HepG2 (cell line): ENCODE measurements around the gene KRI1. TPM values are rescaled to one million over a fixed set of nuclear protein-coding genes. Genes with fewer than 3 reads are reported as not detected.

Source experiments
- ATAC-seq: fragments of 200-7000 bp; cut with Tn5 transposase; 3 replicates; pipeline ENCODE4 v1.9.1; 2020; ENCODE audit warnings: mild to moderate bottlenecking, moderate library complexity
- BruUV-seq: library from RNA; stranded (reverse); fragments of 400-500 nt; replicated peaks from 2 replicates; lab custom pipeline; 2021; lab: Mats Ljungman, UMichigan
- CTCF ChIA-PET: fragments of 300-600 bp; formaldehyde crosslinking; extraction: SDS; loops from one replicate; lab custom pipeline; 2021; ENCODE audit warnings: low total read pairs, inconsistent platforms, low intra/inter-chr PET ratio; lab: Yijun Ruan, JAX
- POLR2A ChIA-PET: fragments of 350-600 bp; sonication (Branson Sonifier 250); formaldehyde crosslinking; loops from one replicate; lab custom pipeline; 2020; ENCODE audit warnings: antibody characterized with exemption, inconsistent platforms; lab: Yijun Ruan, JAX
- DNase-seq: peaks from one replicate; pipeline ENCODE4 v3.0.0-alpha.2; 2015; ENCODE audit warnings: low spot score
- FAIRE-seq: peaks from 3 replicates; lab custom pipeline; 2011; peaks lifted over from hg19 to GRCh38; lab: Jason Lieb, UNC
- H2AFZ ChIP-seq: one replicate; pipeline ENCODE4 v1.6.1; 2011; ENCODE audit warnings: low read length, inconsistent platforms
- H3K27ac ChIP-seq: fragments of 300-600 bp; 3 replicates; pipeline ENCODE4 v1.8.0; 2011; ENCODE audit warnings: mixed run types, mild to moderate bottlenecking, mixed read lengths, low read length, inconsistent platforms; ENCODE audit not compliant: insufficient read depth; ENCODE audit errors: extremely low read length
- H3K27me3 ChIP-seq, 2 experiments: fragments of 200-600 bp in 1 of 2; 2 replicates in 1 of 2; 3 replicates in 1 of 2; pipeline versions ENCODE4 v1.6.0 to v1.8.0; 2011; ENCODE audit warnings: low read length in 2 of 2, mild to moderate bottlenecking in 2 of 2, moderate library complexity in 2 of 2, inconsistent platforms in 1 of 2; ENCODE audit not compliant: insufficient read depth in 2 of 2, control insufficient read depth in 1 of 2
- H3K36me3 ChIP-seq, 2 experiments: fragments of 200-600 bp in 1 of 2; replicated peaks in 1 of 2; 2 replicates in 1 of 2; 3 replicates in 1 of 2; pipeline versions ENCODE4 v1.5.1 to v1.8.0; 2011; ENCODE audit warnings: low read length in 2 of 2, inconsistent platforms in 1 of 2; ENCODE audit not compliant: insufficient read depth in 2 of 2, control insufficient read depth in 1 of 2
- H3K4me1 ChIP-seq: 2 replicates; pipeline ENCODE4 v1.5.1; 2012; ENCODE audit warnings: low read length, inconsistent platforms; ENCODE audit not compliant: insufficient read depth
- H3K4me2 ChIP-seq: 2 replicates; pipeline ENCODE4 v1.6.0; 2011; ENCODE audit warnings: low read depth, low read length, inconsistent platforms
- H3K4me3 ChIP-seq, 3 experiments: fragments of 200-600 bp in 1 of 3; sonication (generic), shearing (Covaris generic) in 1 of 3; replicated peaks in 1 of 3; 2 replicates each; pipeline ENCODE4 v1.5.1; 2011 to 2016; ENCODE audit warnings: low read length in 3 of 3, inconsistent platforms in 2 of 3, low read depth in 2 of 3, mild to moderate bottlenecking in 2 of 3, control low read depth in 1 of 3, mixed read lengths in 1 of 3; ENCODE audit not compliant: insufficient read depth in 1 of 3
- H3K79me2 ChIP-seq: one replicate; pipeline ENCODE4 v1.6.1; 2011; ENCODE audit warnings: low read length, inconsistent platforms; ENCODE audit not compliant: insufficient read depth
- H3K9ac ChIP-seq: 2 replicates; pipeline ENCODE4 v1.6.0; 2011; ENCODE audit warnings: mild to moderate bottlenecking, low read depth, low read length, inconsistent platforms; ENCODE audit not compliant: insufficient read depth
- H3K9me3 ChIP-seq: 2 replicates; pipeline ENCODE4 v1.5.1; 2012; ENCODE audit warnings: mild to moderate bottlenecking, low read length
- H4K20me1 ChIP-seq: 2 replicates; pipeline ENCODE4 v1.6.0; 2011; ENCODE audit warnings: inconsistent platforms, mild to moderate bottlenecking, low read length, moderate library complexity; ENCODE audit not compliant: insufficient read depth
- AGO2 ChIP-seq: fragments of 200-400 bp; formaldehyde crosslinking; optimal IDR thresholded peaks from 2 replicates; pipeline ENCODE3; 2017; ENCODE audit warnings: mild to moderate bottlenecking, low read depth, low read length, moderate library complexity
- ARNT2 ChIP-seq: sonication (generic); formaldehyde crosslinking; IDR thresholded peaks from 2 replicates; pipeline ENCODE4 v1.8.0; 2022; ENCODE audit warnings: mild to moderate bottlenecking, low read depth, missing genetic modification reagents, moderate library complexity
- MAFK ChIP-seq, 2 experiments: IDR thresholded peaks in 1 of 2; conservative IDR thresholded peaks in 1 of 2; 2 replicates each; pipeline ENCODE4 v1.6.1; 2011; ENCODE audit warnings: improper control_type of control experiment in 2 of 2, low read length in 2 of 2
- POLR2A ChIP-seq, 2 experiments: IDR thresholded peaks; 2 replicates each; pipeline ENCODE4 v1.6.1; 2011; ENCODE audit warnings: low read depth in 2 of 2, low read length in 2 of 2, mild to moderate bottlenecking in 1 of 2, moderate library complexity in 1 of 2; ENCODE audit not compliant: insufficient read depth in 1 of 2
- RBFOX2 ChIP-seq: fragments of 200-400 bp; formaldehyde crosslinking; IDR thresholded peaks from 2 replicates; pipeline ENCODE4 v1.6.1; 2017; ENCODE audit warnings: low read depth, mild to moderate bottlenecking, low read length
- SOX5 ChIP-seq: IDR thresholded peaks from 2 replicates; pipeline ENCODE4 v1.6.1; 2016; ENCODE audit warnings: borderline replicate concordance
- ZNF235 ChIP-seq: sonication (generic); formaldehyde crosslinking; IDR thresholded peaks from 2 replicates; pipeline ENCODE4 v1.8.1; 2023; ENCODE audit warnings: mild to moderate bottlenecking, missing genetic modification reagents, borderline replicate concordance
- ZNF550 ChIP-seq: sonication (generic); formaldehyde crosslinking; IDR thresholded peaks from 2 replicates; pipeline ENCODE4 v1.4.0; 2020; ENCODE audit warnings: mild to moderate bottlenecking, missing genetic modification reagents, borderline replicate concordance
- ZNF674 ChIP-seq: sonication (generic); formaldehyde crosslinking; IDR thresholded peaks from 2 replicates; pipeline ENCODE4 v1.5.0; 2020; ENCODE audit warnings: low read depth, mild to moderate bottlenecking, missing genetic modification reagents
- ZNF746 ChIP-seq: sonication (generic); formaldehyde crosslinking; IDR thresholded peaks from 2 replicates; pipeline ENCODE4 v1.8.0; 2022; ENCODE audit warnings: mild to moderate bottlenecking, missing genetic modification reagents
- ZNF768 ChIP-seq: sonication (generic); formaldehyde crosslinking; IDR thresholded peaks from 2 replicates; pipeline ENCODE4 v1.4.0; 2020; ENCODE audit warnings: missing genetic modification reagents
- WGBS: methylation state at CpG from one replicate; pipeline ENCODE4 v1.1.6; 2017; ENCODE audit warnings: low lambda C conversion rate; 5-methylcytosine and 5-hydroxymethylcytosine counted together
- in situ Hi-C: cut with HindIII; loops from 2 replicates; pipeline ENCODE4 v1.10.0; 2017; ENCODE audit warnings: low pct_unique_long_range_greater_than_20kb; ENCODE audit not compliant: extremely low pct_ligation_motif_present
- intact Hi-C: fragments of 100-400 bp; cut with micrococcal nuclease; formaldehyde crosslinking; loops from one replicate; pipeline ENCODE4 v1.10.0; 2022; ENCODE audit not compliant: unreplicated experiment
- polyA plus RNA-seq, 8 experiments: library from polyadenylated mRNA; depleted of rRNA in 3 of 8; stranded (reverse) in 7 of 8; unstranded in 1 of 8; fragments of >200 nt; fragmentation: Illumina TruSeq in 4 of 8; extraction: Trizol in 4 of 8; gene quantifications; 2 replicates each; pipeline versions ENCODE4 v1.2.1 to v1.2.3, GENCODE V29; 2011 to 2016; ENCODE audit warnings: low read depth in 4 of 8, missing spikeins in 1 of 8, mixed read lengths in 1 of 8; ENCODE audit not compliant: insufficient read depth in 1 of 8
- total RNA-seq, 5 experiments: library from RNA; depleted of rRNA; stranded (reverse); fragments of >200 nt; fragmentation: Illumina TruSeq; extraction: Trizol; gene quantifications; 2 replicates each; pipeline ENCODE4 v1.2.3, GENCODE V29; 2016; ENCODE audit warnings: low read depth in 1 of 5
- TF ChIP-seq, protein P1 (sequence below): sonication (generic); formaldehyde crosslinking; IDR thresholded peaks from 2 replicates; pipeline ENCODE4 v1.5.0; 2020; ENCODE audit warnings: missing genetic modification reagents
- TF ChIP-seq, protein P2 (sequence below): sonication (generic); formaldehyde crosslinking; IDR thresholded peaks from 2 replicates; pipeline ENCODE4 v1.8.0; 2022; ENCODE audit warnings: mild to moderate bottlenecking, missing genetic modification reagents; ENCODE audit not compliant: insufficient replicate concordance
- TF ChIP-seq, protein P3 (sequence below): sonication (generic); formaldehyde crosslinking; IDR thresholded peaks from 2 replicates; pipeline ENCODE4 v1.5.0; 2020; ENCODE audit warnings: mild to moderate bottlenecking, missing genetic modification reagents
- TF ChIP-seq, protein P4 (sequence below): sonication (generic); formaldehyde crosslinking; IDR thresholded peaks from 2 replicates; pipeline ENCODE4 v1.4.0; 2020; ENCODE audit warnings: mild to moderate bottlenecking, missing genetic modification reagents

The KRI1 gene
- total and polyA plus RNA-seq, 2 of the 13 experiments (the other 11 are each of a cell fraction or from before 2014, with no cell fraction given), result 9.1 to 11.7 TPM

DNA sequence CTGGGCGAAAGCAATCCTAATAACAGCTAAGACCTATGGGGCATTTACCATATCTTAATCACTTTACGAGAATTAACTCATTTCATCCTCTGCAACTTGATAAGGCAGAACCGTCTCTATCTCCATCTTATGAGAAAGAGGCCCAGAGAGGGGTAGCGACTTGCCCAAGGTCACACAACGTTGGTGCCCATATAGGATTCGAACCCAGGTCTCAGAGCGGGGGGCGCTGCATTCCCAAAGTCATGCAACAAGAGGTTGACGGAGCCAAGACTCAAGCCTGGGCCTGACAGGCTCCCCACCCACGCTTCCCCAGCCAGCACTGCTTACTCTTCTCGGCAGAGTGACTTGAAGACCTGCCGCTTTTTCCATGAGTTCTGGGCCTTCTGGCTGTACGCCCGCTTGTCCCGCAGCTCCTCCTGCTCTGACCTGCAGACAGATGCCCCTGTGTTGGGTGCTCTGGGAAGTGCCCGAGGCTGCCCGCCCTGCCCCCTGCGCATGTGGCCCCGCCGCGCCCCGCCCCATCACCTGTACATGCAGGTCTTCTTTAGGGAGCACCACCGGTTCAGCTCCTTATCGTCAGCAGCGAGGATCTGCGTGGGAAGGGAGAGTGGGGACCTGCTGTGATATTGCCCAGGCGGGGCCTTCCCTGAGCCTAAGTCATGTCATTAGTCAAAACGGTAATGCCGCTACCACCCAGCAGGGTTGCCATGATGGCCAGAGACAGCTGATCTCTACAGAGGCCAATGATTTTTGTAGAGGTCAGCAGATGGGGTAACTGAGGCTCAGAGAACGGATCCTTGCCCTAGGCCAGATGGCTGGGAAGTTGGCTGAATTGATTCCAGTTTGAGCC lies 10.8 kb downstream of the KRI1 start:
- no peak overlapping the region for H3K4me3 ChIP-seq
- intact Hi-C loops, result no loop called here
- ChIA-PET CTCF (no interaction called here), POLR2A (interaction anchor here (1.6 kb wide), 1 partner anchor 20 kb away, joined by 3 read pairs; no protein-coding TSS in a partner anchor)
- no peaks in the 10 kb centered on the region for H3K79me2 ChIP-seq
- peak; percentile 19; the same call in 2 of the 3 replicates for ATAC-seq
- no peaks in the 10 kb centered on the region for H4K20me1 ChIP-seq
- no peak for DNase-seq
- in situ Hi-C loops, result no loop called here
- H3K27me3 ChIP-seq, result no peaks in the 10 kb centered on the region
- no peaks in the 10 kb centered on the region for H3K4me1 ChIP-seq
- H3K9me3 ChIP-seq, result no peaks in the 10 kb centered on the region
- no peak overlapping the region for H2AFZ ChIP-seq
- WGBS, result 93% methylated on average over 30 of the region's 30 CpGs
- FAIRE-seq, result no peak
- H3K27ac ChIP-seq, result no peak overlapping the region
- TF ChIP-seq ZNF746 (CRISPR knock-in tag), result no peak
- TF ChIP-seq, protein P1, sequence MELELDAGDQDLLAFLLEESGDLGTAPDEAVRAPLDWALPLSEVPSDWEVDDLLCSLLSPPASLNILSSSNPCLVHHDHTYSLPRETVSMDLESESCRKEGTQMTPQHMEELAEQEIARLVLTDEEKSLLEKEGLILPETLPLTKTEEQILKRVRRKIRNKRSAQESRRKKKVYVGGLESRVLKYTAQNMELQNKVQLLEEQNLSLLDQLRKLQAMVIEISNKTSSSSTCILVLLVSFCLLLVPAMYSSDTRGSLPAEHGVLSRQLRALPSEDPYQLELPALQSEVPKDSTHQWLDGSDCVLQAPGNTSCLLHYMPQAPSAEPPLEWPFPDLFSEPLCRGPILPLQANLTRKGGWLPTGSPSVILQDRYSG (CRISPR knock-in tag), result no peak
- TF ChIP-seq, protein P2, sequence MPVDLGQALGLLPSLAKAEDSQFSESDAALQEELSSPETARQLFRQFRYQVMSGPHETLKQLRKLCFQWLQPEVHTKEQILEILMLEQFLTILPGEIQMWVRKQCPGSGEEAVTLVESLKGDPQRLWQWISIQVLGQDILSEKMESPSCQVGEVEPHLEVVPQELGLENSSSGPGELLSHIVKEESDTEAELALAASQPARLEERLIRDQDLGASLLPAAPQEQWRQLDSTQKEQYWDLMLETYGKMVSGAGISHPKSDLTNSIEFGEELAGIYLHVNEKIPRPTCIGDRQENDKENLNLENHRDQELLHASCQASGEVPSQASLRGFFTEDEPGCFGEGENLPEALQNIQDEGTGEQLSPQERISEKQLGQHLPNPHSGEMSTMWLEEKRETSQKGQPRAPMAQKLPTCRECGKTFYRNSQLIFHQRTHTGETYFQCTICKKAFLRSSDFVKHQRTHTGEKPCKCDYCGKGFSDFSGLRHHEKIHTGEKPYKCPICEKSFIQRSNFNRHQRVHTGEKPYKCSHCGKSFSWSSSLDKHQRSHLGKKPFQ (CRISPR knock-in tag), result no peak
- no peak for TF ChIP-seq ZNF550 (CRISPR knock-in tag)
- no peak for TF ChIP-seq MAFK (conservative IDR thresholded peaks at IDR 0.05 in 1 of 2, IDR thresholded peaks at IDR 0.05 in 1 of 2; ENCODE audit: low read length in 2 of 2)
- TF ChIP-seq, protein P3, sequence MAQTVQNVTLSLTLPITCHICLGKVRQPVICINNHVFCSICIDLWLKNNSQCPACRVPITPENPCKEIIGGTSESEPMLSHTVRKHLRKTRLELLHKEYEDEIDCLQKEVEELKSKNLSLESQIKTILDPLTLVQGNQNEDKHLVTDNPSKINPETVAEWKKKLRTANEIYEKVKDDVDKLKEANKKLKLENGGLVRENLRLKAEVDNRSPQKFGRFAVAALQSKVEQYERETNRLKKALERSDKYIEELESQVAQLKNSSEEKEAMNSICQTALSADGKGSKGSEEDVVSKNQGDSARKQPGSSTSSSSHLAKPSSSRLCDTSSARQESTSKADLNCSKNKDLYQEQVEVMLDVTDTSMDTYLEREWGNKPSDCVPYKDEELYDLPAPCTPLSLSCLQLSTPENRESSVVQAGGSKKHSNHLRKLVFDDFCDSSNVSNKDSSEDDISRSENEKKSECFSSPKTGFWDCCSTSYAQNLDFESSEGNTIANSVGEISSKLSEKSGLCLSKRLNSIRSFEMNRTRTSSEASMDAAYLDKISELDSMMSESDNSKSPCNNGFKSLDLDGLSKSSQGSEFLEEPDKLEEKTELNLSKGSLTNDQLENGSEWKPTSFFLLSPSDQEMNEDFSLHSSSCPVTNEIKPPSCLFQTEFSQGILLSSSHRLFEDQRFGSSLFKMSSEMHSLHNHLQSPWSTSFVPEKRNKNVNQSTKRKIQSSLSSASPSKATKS (CRISPR knock-in tag), result no peak
- no peak for TF ChIP-seq SOX5 (CRISPR knock-in tag)
- no peak for TF ChIP-seq ZNF674
- TF ChIP-seq AGO2, result peak; percentile 62
- TF ChIP-seq, protein P4, sequence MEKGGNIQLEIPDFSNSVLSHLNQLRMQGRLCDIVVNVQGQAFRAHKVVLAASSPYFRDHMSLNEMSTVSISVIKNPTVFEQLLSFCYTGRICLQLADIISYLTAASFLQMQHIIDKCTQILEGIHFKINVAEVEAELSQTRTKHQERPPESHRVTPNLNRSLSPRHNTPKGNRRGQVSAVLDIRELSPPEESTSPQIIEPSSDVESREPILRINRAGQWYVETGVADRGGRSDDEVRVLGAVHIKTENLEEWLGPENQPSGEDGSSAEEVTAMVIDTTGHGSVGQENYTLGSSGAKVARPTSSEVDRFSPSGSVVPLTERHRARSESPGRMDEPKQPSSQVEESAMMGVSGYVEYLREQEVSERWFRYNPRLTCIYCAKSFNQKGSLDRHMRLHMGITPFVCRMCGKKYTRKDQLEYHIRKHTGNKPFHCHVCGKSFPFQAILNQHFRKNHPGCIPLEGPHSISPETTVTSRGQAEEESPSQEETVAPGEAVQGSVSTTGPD (CRISPR knock-in tag), result no peak
- TF ChIP-seq ARNT2 (CRISPR knock-in tag), result no peak
- TF ChIP-seq POLR2A (IDR thresholded peaks at IDR 0.05; ENCODE audit: insufficient read depth in 1 of 2, low read depth in 2 of 2, low read length in 2 of 2), result 0 out of 4 replicates have a peak, but pooled peaks of 1 of the 2 experiments have one; percentile 23
- TF ChIP-seq RBFOX2, result 0 out of 2 replicates have a peak, but pooled peaks have one; percentile 26
- TF ChIP-seq ZNF235 (CRISPR knock-in tag), result no peak
- peak; percentile 49; the same call in 1 of the 2 replicates for TF ChIP-seq ZNF768 (CRISPR knock-in tag)
- no peak overlapping the region for H3K4me2 ChIP-seq
- no peak overlapping the region for H3K9ac ChIP-seq
- peaks cover 21 to 72% of the 10 kb centered on the region in 2 experiments for H3K36me3 ChIP-seq
- no TSS peak for BruUV-seq
